ENCODE measurements around the gene GCNA. TPM values are rescaled to one million over a fixed set of nuclear protein-coding genes. Genes with fewer than 3 reads are reported as not detected.

The GCNA gene
- total RNA-seq, 2 donors from 2014 or later, result 2.1 to 2.3 TPM

DNA sequence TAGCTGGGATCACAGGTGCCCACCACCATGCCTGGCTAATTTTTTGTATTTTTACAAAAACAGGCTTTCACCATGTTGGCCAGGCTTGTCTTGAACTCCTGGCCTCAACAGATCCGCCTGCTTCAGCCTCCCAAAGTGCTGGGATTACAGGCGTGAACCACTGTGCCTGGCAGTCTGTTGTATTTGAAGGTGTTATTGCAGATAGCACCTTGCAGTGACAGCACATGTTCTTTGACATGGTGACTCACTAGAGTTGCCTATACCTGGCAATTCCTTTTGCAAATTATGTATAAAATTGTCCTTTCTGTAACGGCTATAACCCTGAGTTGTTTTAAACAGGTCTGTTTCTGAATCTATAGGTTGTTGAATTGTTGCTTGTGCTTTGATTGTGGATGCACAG, 37.4 kb upstream of the GCNA start:
- Mint-ChIP-seq H3K36me3 (ENCODE audit: low read depth) (peaks cover 32% of the 10 kb centered on the region), H3K4me1 (peaks cover 11% of the 10 kb centered on the region), H3K27me3 (ENCODE audit: insufficient read depth) (no peaks in the 10 kb centered on the region), H3K9me3 (peaks cover 38% of the 10 kb centered on the region), H3K27ac (no peak overlapping the region), H3K4me3 (no peak overlapping the region)
- H3K9ac ChIP-seq (ENCODE audit: extremely low read depth, low read length, poor library complexity, severe bottlenecking), result no peak overlapping the region
- H3K4me1 ChIP-seq (ENCODE audit: control insufficient read depth, insufficient read depth, low read length), result no peaks in the 10 kb centered on the region
- no peaks in the 10 kb centered on the region for H3K27me3 ChIP-seq (ENCODE audit: control insufficient read depth, insufficient read depth, low read length, poor library complexity, severe bottlenecking)
- H3K27ac ChIP-seq (ENCODE audit: low read depth, low read length), result no peak overlapping the region
- WGBS, 2 experiments (ENCODE audit: insufficient coverage in 1 of 2, insufficient read length in 1 of 2), result 92% methylated on average over 3 of the region's 3 CpGs; no CpG with 5 or more reads in 1 of the 2 experiments
- no peak for DNase-seq
- H3K36me3 ChIP-seq (ENCODE audit: control insufficient read depth, insufficient read depth, low read length), result peaks cover 59% of the 10 kb centered on the region
- no peaks in the 10 kb centered on the region for H3K9me3 ChIP-seq (ENCODE audit: control insufficient read depth, low read length)
- H3K4me3 ChIP-seq (ENCODE audit: low read length), result no peak overlapping the region
- TF ChIP-seq, protein P1, sequence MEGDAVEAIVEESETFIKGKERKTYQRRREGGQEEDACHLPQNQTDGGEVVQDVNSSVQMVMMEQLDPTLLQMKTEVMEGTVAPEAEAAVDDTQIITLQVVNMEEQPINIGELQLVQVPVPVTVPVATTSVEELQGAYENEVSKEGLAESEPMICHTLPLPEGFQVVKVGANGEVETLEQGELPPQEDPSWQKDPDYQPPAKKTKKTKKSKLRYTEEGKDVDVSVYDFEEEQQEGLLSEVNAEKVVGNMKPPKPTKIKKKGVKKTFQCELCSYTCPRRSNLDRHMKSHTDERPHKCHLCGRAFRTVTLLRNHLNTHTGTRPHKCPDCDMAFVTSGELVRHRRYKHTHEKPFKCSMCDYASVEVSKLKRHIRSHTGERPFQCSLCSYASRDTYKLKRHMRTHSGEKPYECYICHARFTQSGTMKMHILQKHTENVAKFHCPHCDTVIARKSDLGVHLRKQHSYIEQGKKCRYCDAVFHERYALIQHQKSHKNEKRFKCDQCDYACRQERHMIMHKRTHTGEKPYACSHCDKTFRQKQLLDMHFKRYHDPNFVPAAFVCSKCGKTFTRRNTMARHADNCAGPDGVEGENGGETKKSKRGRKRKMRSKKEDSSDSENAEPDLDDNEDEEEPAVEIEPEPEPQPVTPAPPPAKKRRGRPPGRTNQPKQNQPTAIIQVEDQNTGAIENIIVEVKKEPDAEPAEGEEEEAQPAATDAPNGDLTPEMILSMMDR (conservative IDR thresholded peaks at IDR 0.05), result no peak

DNA sequence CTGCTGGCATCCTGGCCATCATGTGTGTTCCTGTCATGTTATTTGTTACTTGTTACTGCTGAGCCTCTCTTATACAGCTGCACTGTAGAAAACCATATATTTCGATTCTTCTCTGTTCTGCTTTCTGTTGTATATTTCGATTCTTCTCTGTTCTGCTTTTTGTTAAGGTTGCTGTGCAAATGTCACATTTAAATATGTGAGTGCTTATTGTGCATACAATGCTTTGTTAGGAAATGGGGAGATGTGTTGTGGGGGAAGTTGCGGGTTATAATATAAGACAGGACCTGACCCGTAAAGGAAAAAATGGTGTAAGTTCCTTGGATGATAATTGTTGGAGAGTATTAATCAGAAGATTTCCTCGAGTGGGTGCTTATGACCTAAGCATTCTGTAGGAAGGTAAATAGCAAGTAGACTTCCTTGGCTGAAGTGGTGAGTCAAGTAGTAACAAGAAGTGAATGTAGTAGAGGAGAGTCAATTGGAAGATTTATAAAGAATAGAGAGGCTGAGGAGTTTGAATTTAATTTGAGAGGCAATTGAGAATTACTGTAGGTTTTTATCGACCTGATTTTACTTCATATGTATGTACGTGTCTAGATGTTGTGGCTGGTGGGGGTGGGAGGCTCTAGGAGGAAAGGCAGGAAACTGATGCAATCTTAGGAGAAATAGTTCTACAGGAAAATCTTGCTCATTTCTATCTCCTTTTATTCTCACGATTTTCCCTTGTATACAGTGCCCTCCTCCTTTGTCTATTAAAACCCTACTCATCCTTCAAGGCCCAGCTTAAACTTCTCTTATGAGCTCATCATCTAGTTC, 36.8 kb upstream of the GCNA start:
- WGBS, 2 experiments (ENCODE audit: insufficient coverage in 1 of 2, insufficient read length in 1 of 2), result 86 to 94% methylated on average over 4 to 8 of the region's 8 CpGs
- H3K4me1 ChIP-seq (ENCODE audit: control insufficient read depth, insufficient read depth, low read length), result no peaks in the 10 kb centered on the region
- H3K9ac ChIP-seq (ENCODE audit: extremely low read depth, low read length, poor library complexity, severe bottlenecking), result no peak overlapping the region
- Mint-ChIP-seq H3K4me1 (peaks cover 9% of the 10 kb centered on the region), H3K4me3 (no peak overlapping the region), H3K9me3 (peaks cover 38% of the 10 kb centered on the region), H3K27me3 (ENCODE audit: insufficient read depth) (no peaks in the 10 kb centered on the region), H3K36me3 (ENCODE audit: low read depth) (peaks cover 36% of the 10 kb centered on the region), H3K27ac (no peak overlapping the region)
- no peak overlapping the region for H3K27ac ChIP-seq (ENCODE audit: low read depth, low read length)
- TF ChIP-seq, protein P1 (conservative IDR thresholded peaks at IDR 0.05), result no peak
- H3K4me3 ChIP-seq (ENCODE audit: low read length), result no peak overlapping the region
- H3K9me3 ChIP-seq (ENCODE audit: control insufficient read depth, low read length), result no peaks in the 10 kb centered on the region
- DNase-seq, result no peak
- H3K27me3 ChIP-seq (ENCODE audit: control insufficient read depth, insufficient read depth, low read length, poor library complexity, severe bottlenecking), result no peaks in the 10 kb centered on the region
- peaks cover 65% of the 10 kb centered on the region for H3K36me3 ChIP-seq (ENCODE audit: control insufficient read depth, insufficient read depth, low read length)

DNA sequence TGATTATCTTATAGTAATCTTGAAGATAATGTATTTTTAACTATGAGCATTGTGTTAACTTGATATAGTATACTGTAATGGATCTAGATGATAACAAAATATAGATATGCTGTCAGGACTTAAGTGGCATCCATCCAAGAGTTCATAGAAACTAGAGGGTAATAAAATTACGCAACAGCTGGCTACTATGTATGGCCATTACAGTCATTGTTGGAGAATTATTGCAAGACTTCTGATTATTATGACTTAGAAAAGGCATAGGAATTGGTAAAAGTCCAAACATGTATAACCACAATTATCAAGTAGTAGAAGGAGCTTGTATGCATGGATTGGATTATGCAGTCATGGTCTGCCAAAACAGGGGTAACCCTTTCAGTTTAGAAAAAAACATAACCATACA, 35.8 kb upstream of the GCNA start:
- peaks cover 74% of the 10 kb centered on the region for H3K36me3 ChIP-seq (ENCODE audit: control insufficient read depth, insufficient read depth, low read length)
- H3K4me1 ChIP-seq (ENCODE audit: control insufficient read depth, insufficient read depth, low read length), result no peaks in the 10 kb centered on the region
- Mint-ChIP-seq H3K27me3 (ENCODE audit: insufficient read depth) (no peaks in the 10 kb centered on the region), H3K36me3 (ENCODE audit: low read depth) (peaks cover 41% of the 10 kb centered on the region), H3K9me3 (peaks cover 41% of the 10 kb centered on the region), H3K4me1 (peaks cover 9% of the 10 kb centered on the region), H3K27ac (no peak overlapping the region), H3K4me3 (no peak overlapping the region)
- H3K27ac ChIP-seq (ENCODE audit: low read depth, low read length), result no peak overlapping the region
- no peaks in the 10 kb centered on the region for H3K27me3 ChIP-seq (ENCODE audit: control insufficient read depth, insufficient read depth, low read length, poor library complexity, severe bottlenecking)
- no peak for DNase-seq
- no peaks in the 10 kb centered on the region for H3K9me3 ChIP-seq (ENCODE audit: control insufficient read depth, low read length)
- no peak overlapping the region for H3K4me3 ChIP-seq (ENCODE audit: low read length)
- TF ChIP-seq, protein P1 (conservative IDR thresholded peaks at IDR 0.05), result no peak
- WGBS, 2 experiments (ENCODE audit: insufficient coverage in 1 of 2, insufficient read length in 1 of 2), result 100% methylated on average over 1 of the region's 1 CpG; no CpG with 5 or more reads in 1 of the 2 experiments
- no peak overlapping the region for H3K9ac ChIP-seq (ENCODE audit: extremely low read depth, low read length, poor library complexity, severe bottlenecking)

Data from endodermal cell (in vitro differentiated cells).